ENCODE data around the gene TTLL3. TPM values are rescaled to one million over a fixed set of nuclear protein-coding genes. Genes with fewer than 3 reads are reported as not detected.

The TTLL3 gene
- total and polyA plus RNA-seq, 5 donors, result 20.6 to 27.3 (median 23.7) TPM

GRCh38 chr3:9807981-9808344 lies 2.1 kb upstream of the TTLL3 start:
- Histone ChIP-seq H3K27me3 (ENCODE audit: control insufficient read depth, insufficient read depth) (no peaks in the 10 kb centered on the region), H3K9me3 (ENCODE audit: control insufficient read depth, low read length) (no peaks in the 10 kb centered on the region), H3K4me3 (ENCODE audit: low read length) (no peak overlapping the region), H3K27ac (ENCODE audit: low read length) (no peak overlapping the region), H3K4me1 (ENCODE audit: control insufficient read depth, insufficient read depth, low read length) (peaks cover 6% of the 10 kb centered on the region)
- ATAC-seq (no peak), DNase-seq (no peak)
- intact Hi-C loops (cut with DNase I), result no loop called here
- WGBS, result 93% methylated on average over 2 of the region's 2 CpGs

- Histone ChIP-seq H3K27me3 (ENCODE audit: control insufficient read depth, insufficient read depth) (no peaks in the 10 kb centered on the region), H3K4me3 (ENCODE audit: low read length) (no peak overlapping the region), H3K27ac (ENCODE audit: low read length) (no peak overlapping the region), H3K4me1 (ENCODE audit: control insufficient read depth, insufficient read depth, low read length) (peaks cover 6% of the 10 kb centered on the region), H3K9me3 (ENCODE audit: control insufficient read depth, low read length) (no peaks in the 10 kb centered on the region)
- intact Hi-C loops (cut with DNase I), result no loop called here
- 76% methylated on average over 7 of the region's 7 CpGs for WGBS
- ATAC-seq, result no peak
- peak in 1 of 3 donors; percentile 58 for DNase-seq
These were observed 1.6 kb upstream of the TTLL3 start for GRCh38 chr3:9808345-9809037.

GRCh38 chr3:9809239-9809614 lies 835 bp upstream of the TTLL3 start:
- 86% methylated on average over 4 of the region's 4 CpGs for WGBS
- intact Hi-C loops (cut with DNase I), result no loop called here
- DNase-seq, result peak in 1 of 3 donors; percentile 46
- Histone ChIP-seq H3K27ac (ENCODE audit: low read length) (peak overlapping the region; percentile 78), H3K4me3 (ENCODE audit: low read length) (peak overlapping the region; percentile 53), H3K4me1 (ENCODE audit: control insufficient read depth, insufficient read depth, low read length) (peaks cover 3% of the 10 kb centered on the region), H3K27me3 (ENCODE audit: control insufficient read depth, insufficient read depth) (no peaks in the 10 kb centered on the region), H3K9me3 (ENCODE audit: control insufficient read depth, low read length) (no peaks in the 10 kb centered on the region)
- ATAC-seq, result no peak

DNA sequence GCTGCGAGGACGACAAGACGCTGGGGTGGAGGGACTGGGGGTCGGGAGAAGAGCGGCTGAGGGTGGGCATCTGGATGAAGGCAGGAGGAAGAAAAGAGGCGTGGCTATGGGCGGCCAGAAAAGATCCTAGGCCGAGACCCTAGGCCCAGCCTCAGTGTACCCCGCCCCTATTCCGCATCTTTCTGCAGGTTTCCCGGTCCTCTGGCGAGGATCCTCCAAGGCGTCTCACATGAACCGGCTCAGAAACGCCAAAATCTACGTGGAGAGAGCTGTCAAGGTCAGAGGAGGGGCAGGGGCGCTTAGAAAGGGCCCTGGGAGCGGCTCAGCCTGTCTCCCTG lies 340 bp downstream of the TTLL3 start:
- peak overlapping the region; percentile 78 for H3K27ac ChIP-seq (ENCODE audit: low read length)
- intact Hi-C loops (cut with DNase I), result no loop called here
- peak overlapping the region; percentile 53 for H3K4me3 ChIP-seq (ENCODE audit: low read length)
- no peaks in the 10 kb centered on the region for H3K27me3 ChIP-seq (ENCODE audit: control insufficient read depth, insufficient read depth)
- H3K4me1 ChIP-seq (ENCODE audit: control insufficient read depth, insufficient read depth, low read length), result peaks cover 3% of the 10 kb centered on the region
- 5% methylated on average over 18 of the region's 18 CpGs for WGBS
- DNase-seq (no peak), ATAC-seq (peak in 1 of 2 donors; percentile 12)
- no peaks in the 10 kb centered on the region for H3K9me3 ChIP-seq (ENCODE audit: control insufficient read depth, low read length)

GRCh38 chr3:9810846-9811245 lies 784 bp downstream of the TTLL3 start:
- Histone ChIP-seq H3K27ac (ENCODE audit: low read length) (peak overlapping the region; percentile 33), H3K4me3 (ENCODE audit: low read length) (peak overlapping the region; percentile 53), H3K4me1 (ENCODE audit: control insufficient read depth, insufficient read depth, low read length) (peaks cover 3% of the 10 kb centered on the region), H3K9me3 (ENCODE audit: control insufficient read depth, low read length) (no peaks in the 10 kb centered on the region), H3K27me3 (ENCODE audit: control insufficient read depth, insufficient read depth) (no peaks in the 10 kb centered on the region)
- DNase-seq (peak in 1 of 3 donors; percentile 55), ATAC-seq (peak; percentile 13 to 32)
- 35% methylated on average over 10 of the region's 10 CpGs for WGBS
- intact Hi-C loops (cut with DNase I), result no loop called here

- intact Hi-C loops (cut with DNase I), result no loop called here
- no peak for DNase-seq
- no peak overlapping the region for H3K27ac ChIP-seq (ENCODE audit: low read length)
- H3K4me3 ChIP-seq (ENCODE audit: low read length), result no peak overlapping the region
- peaks cover 3% of the 10 kb centered on the region for H3K4me1 ChIP-seq (ENCODE audit: control insufficient read depth, insufficient read depth, low read length)
- 95% methylated on average over 9 of the region's 9 CpGs for WGBS
- H3K27me3 ChIP-seq (ENCODE audit: control insufficient read depth, insufficient read depth), result no peaks in the 10 kb centered on the region
- H3K9me3 ChIP-seq (ENCODE audit: control insufficient read depth, low read length), result no peaks in the 10 kb centered on the region
- ATAC-seq, result no peak
These were observed 2.9 kb downstream of the TTLL3 start for GRCh38 chr3:9812870-9813483.

DNA sequence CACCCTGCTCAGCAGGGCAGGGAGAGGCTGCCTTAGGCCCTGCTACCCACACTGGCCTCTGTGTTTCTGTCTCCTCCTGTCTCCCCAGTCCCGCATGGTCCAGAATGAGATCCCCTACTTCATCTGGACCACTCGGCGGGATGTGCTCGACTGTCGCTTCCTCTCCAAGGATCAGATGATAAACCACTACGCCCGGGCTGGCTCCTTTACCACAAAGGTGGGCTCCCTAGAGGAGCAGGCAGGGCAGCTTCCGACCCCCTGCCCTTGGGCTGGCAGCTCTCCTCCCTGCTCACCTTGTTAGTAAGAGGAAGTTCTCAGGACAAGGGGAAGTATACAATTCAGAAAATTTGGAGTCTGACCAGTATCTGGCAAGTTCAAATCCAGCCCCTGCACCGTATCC lies 5.9 kb downstream of the TTLL3 start:
- H3K27ac ChIP-seq (ENCODE audit: low read length), result no peak overlapping the region
- H3K4me3 ChIP-seq (ENCODE audit: low read length), result no peak overlapping the region
- ATAC-seq, result no peak
- H3K4me1 ChIP-seq (ENCODE audit: control insufficient read depth, insufficient read depth, low read length), result peaks cover 2% of the 10 kb centered on the region
- intact Hi-C loops (cut with DNase I), result no loop called here
- 87% methylated on average over 9 of the region's 9 CpGs for WGBS
- H3K9me3 ChIP-seq (ENCODE audit: control insufficient read depth, low read length), result no peaks in the 10 kb centered on the region
- H3K27me3 ChIP-seq (ENCODE audit: control insufficient read depth, insufficient read depth), result no peaks in the 10 kb centered on the region
- no peak for DNase-seq

DNA sequence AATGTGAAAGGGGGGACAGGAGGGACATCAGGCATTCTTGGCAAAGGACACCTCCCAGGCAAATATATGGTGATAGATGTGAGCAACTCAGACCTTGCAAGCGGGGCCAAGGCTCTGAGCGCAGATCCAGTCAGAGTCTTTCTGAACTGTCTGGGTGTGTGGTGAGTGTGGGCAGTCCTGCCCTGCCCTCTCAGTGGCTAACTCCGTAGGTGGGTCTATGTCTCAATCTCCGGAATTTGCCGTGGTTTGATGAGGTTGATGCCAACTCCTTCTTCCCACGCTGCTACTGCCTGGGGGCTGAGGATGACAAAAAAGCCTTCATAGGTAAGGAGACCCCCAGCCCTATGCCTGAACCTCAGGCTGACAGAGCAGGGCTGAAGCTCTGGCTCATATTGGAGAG lies 7.4 kb downstream of the TTLL3 start:
- intact Hi-C loops (cut with DNase I), result no loop called here
- Histone ChIP-seq H3K9me3 (ENCODE audit: control insufficient read depth, low read length) (no peaks in the 10 kb centered on the region), H3K27me3 (ENCODE audit: control insufficient read depth, insufficient read depth) (no peaks in the 10 kb centered on the region), H3K4me3 (ENCODE audit: low read length) (no peak overlapping the region), H3K27ac (ENCODE audit: low read length) (no peak overlapping the region), H3K4me1 (ENCODE audit: control insufficient read depth, insufficient read depth, low read length) (no peaks in the 10 kb centered on the region)
- ATAC-seq, result no peak
- no peak for DNase-seq
- 89% methylated on average over 6 of the region's 6 CpGs for WGBS

- no peaks in the 10 kb centered on the region for H3K27me3 ChIP-seq (ENCODE audit: control insufficient read depth, insufficient read depth)
- H3K4me1 ChIP-seq (ENCODE audit: control insufficient read depth, insufficient read depth, low read length), result no peaks in the 10 kb centered on the region
- intact Hi-C loops (cut with DNase I), result no loop called here
- H3K9me3 ChIP-seq (ENCODE audit: control insufficient read depth, low read length), result no peaks in the 10 kb centered on the region
- 81% methylated on average over 7 of the region's 7 CpGs for WGBS
- no peak overlapping the region for H3K4me3 ChIP-seq (ENCODE audit: low read length)
- no peak overlapping the region for H3K27ac ChIP-seq (ENCODE audit: low read length)
- no peak for DNase-seq
- no peak for ATAC-seq
These were observed 8.7 kb downstream of the TTLL3 start for GRCh38 chr3:9818666-9819335.

DNA sequence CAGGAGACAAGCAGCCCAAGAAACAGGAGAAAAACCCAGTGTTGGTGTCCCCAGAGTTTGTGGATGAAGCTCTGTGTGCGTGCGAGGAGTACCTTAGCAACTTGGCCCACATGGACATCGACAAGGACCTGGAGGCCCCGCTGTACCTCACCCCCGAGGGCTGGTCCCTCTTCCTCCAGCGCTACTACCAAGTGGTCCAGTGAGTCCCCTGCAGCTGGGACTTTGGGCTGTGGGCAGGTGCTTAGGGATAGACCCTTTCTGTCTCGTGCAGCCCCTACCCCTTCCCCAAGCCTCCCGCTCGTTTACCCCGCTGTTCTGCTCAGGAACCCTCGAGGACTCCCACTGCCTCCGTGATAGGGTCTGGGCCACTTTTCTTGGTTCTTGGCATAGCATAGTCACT lies 10.5 kb downstream of the TTLL3 start:
- 89% methylated on average over 12 of the region's 12 CpGs for WGBS
- DNase-seq (no peak), ATAC-seq (no peak)
- Histone ChIP-seq H3K27ac (ENCODE audit: low read length) (no peak overlapping the region), H3K9me3 (ENCODE audit: control insufficient read depth, low read length) (no peaks in the 10 kb centered on the region), H3K4me1 (ENCODE audit: control insufficient read depth, insufficient read depth, low read length) (no peaks in the 10 kb centered on the region), H3K4me3 (ENCODE audit: low read length) (no peak overlapping the region), H3K27me3 (ENCODE audit: control insufficient read depth, insufficient read depth) (no peaks in the 10 kb centered on the region)
- intact Hi-C loops (cut with DNase I), result no loop called here

- intact Hi-C loops (cut with DNase I), result no loop called here
- Histone ChIP-seq H3K27ac (ENCODE audit: low read length) (no peak overlapping the region), H3K4me3 (ENCODE audit: low read length) (no peak overlapping the region), H3K27me3 (ENCODE audit: control insufficient read depth, insufficient read depth) (no peaks in the 10 kb centered on the region), H3K9me3 (ENCODE audit: control insufficient read depth, low read length) (no peaks in the 10 kb centered on the region), H3K4me1 (ENCODE audit: control insufficient read depth, insufficient read depth, low read length) (no peaks in the 10 kb centered on the region)
- 73% methylated on average over 2 of the region's 2 CpGs for WGBS
- DNase-seq, result no peak
- no peak for ATAC-seq
These were observed 10.9 kb downstream of the TTLL3 start for GRCh38 chr3:9820946-9821345.

Data from right cardiac atrium (tissue), 5 donors.